Upper lobe of left lung (tissue), 6 donors: ENCODE data around the gene CEP152. TPM values are rescaled to one million over a fixed set of nuclear protein-coding genes. Genes with fewer than 3 reads are reported as not detected.
A peak's percentile ranks its signal among the peaks of the same experiment; 100 is the strongest.

Source experiments
- ATAC-seq, 2 donors: fragments of 200-7000 bp; cut with Tn5 transposase; one replicate each; pipeline ENCODE4 v1.9.1; 2022; ENCODE audit warnings: mild to moderate bottlenecking in 2 of 2, moderate library complexity in 2 of 2; ENCODE audit not compliant: low FRiP score in 2 of 2
- DNase-seq, 2 donors: peaks; one replicate each; pipeline ENCODE4 v3.0.0-alpha.2; 2019 to 2020
- H3K27ac ChIP-seq, 4 donors: fragments of 200-600 bp; sonication (generic); one replicate each; pipeline ENCODE4 v1.5.1; 2016 to 2019
- H3K27me3 ChIP-seq, 4 donors: fragments of 200-600 bp; sonication (generic); one replicate each; pipeline ENCODE4 v1.5.1; 2017 to 2019
- H3K36me3 ChIP-seq, 4 donors: fragments of 200-600 bp; sonication (generic); one replicate each; pipeline ENCODE4 v1.5.1; 2016 to 2019
- H3K4me1 ChIP-seq, 4 donors: fragments of 200-600 bp; sonication (generic); one replicate each; pipeline ENCODE4 v1.5.1; 2018 to 2019
- H3K4me3 ChIP-seq, 4 donors: fragments of 200-600 bp; sonication (generic); one replicate each; pipeline ENCODE4 v1.5.1; 2017 to 2019; ENCODE audit warnings: mild to moderate bottlenecking in 2 of 4, moderate library complexity in 1 of 4
- H3K9me3 ChIP-seq, 4 donors: fragments of 200-600 bp; sonication (generic); one replicate each; pipeline ENCODE4 v1.5.1; 2018 to 2019
- EP300 ChIP-seq, 4 donors: sonication (generic); formaldehyde crosslinking; IDR thresholded peaks; one replicate each; pipeline ENCODE4 v1.5.1; 2017; ENCODE audit warnings: antibody characterized with exemption in 4 of 4, control low read depth in 2 of 4
- POLR2A ChIP-seq, 4 donors: fragments of 450-650 bp; IDR thresholded peaks; one replicate each; pipeline ENCODE4 v1.5.1; 2016 to 2017; ENCODE audit warnings: antibody characterized with exemption in 4 of 4, mild to moderate bottlenecking in 2 of 4
- POLR2AphosphoS5 ChIP-seq, 2 donors: sonication (generic); formaldehyde crosslinking; IDR thresholded peaks; one replicate each; pipeline ENCODE4 v1.5.1; 2017; ENCODE audit warnings: antibody characterized with exemption in 2 of 2
- WGBS, 2 donors: methylation state at CpG; one replicate each; pipeline ENCODE4 v1.1.5; 2017 to 2018; 5-methylcytosine and 5-hydroxymethylcytosine counted together
- total RNA-seq, 6 donors: library from RNA; depleted of rRNA in 4 of 6; stranded (reverse); fragments of >200 nt in 4 of 6; gene quantifications; one replicate each; pipeline versions ENCODE4 v1.1.0 to v1.2.1, GENCODE V29; 2016 to 2021
- TF ChIP-seq, protein P1 (sequence below), 6 experiments: fragments of 450-650 bp in 4 of 6; fragments of 200-600 bp in 2 of 6; sonication (generic) in 2 of 6; IDR thresholded peaks; one replicate each; pipeline ENCODE4 v1.5.1; 2016 to 2019; ENCODE audit warnings: antibody characterized with exemption in 6 of 6
- donor health status: DM: no; HTN: no; CAD: no; lungs with moderate emphysema.
- donor health status: DM: no; HTN: yes; CAD: no; lungs with severe emphysema.

The CEP152 gene
- total RNA-seq, 6 donors from 2014 or later, result 2.3 to 58.9 (median 8.4) TPM

GRCh38 chr15:48708641-48709040 is 102.2 kb downstream of the CEP152 start:
- DNase-seq (no peak), ATAC-seq (no peak)
- H3K9me3 ChIP-seq, result no peaks in the 10 kb centered on the region
- no peak overlapping the region for H3K4me3 ChIP-seq
- 46 to 74% methylated on average over 1 of the region's 1 CpG for WGBS, 2 donors
- H3K36me3 ChIP-seq, result no peaks in the 10 kb centered on the region
- no peaks in the 10 kb centered on the region for H3K4me1 ChIP-seq
- H3K27me3 ChIP-seq, result no peaks in the 10 kb centered on the region
- TF ChIP-seq, protein P1, sequence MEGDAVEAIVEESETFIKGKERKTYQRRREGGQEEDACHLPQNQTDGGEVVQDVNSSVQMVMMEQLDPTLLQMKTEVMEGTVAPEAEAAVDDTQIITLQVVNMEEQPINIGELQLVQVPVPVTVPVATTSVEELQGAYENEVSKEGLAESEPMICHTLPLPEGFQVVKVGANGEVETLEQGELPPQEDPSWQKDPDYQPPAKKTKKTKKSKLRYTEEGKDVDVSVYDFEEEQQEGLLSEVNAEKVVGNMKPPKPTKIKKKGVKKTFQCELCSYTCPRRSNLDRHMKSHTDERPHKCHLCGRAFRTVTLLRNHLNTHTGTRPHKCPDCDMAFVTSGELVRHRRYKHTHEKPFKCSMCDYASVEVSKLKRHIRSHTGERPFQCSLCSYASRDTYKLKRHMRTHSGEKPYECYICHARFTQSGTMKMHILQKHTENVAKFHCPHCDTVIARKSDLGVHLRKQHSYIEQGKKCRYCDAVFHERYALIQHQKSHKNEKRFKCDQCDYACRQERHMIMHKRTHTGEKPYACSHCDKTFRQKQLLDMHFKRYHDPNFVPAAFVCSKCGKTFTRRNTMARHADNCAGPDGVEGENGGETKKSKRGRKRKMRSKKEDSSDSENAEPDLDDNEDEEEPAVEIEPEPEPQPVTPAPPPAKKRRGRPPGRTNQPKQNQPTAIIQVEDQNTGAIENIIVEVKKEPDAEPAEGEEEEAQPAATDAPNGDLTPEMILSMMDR (IDR thresholded peaks at IDR 0.05), result no peak
- no peak for TF ChIP-seq POLR2A (IDR thresholded peaks at IDR 0.05)
- H3K27ac ChIP-seq, result no peak overlapping the region

DNA sequence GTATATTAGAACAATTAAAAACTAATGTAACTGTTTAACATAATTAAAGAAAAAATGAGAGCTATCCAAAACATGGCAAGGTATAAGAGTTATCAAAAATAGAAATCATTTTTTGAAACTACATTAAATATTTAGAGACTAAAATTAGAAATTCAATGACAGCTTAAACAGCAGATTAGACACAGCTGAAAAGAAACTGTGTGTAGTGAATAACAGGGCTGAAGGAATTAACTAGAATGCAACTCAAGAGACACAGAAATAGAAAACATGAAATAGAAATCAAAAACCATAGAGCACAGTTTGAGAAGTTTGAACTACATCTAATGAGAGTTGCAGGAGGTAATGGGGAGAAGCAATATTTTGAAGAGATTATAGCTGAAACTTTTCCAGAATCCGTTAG is 105.5 kb downstream of the CEP152 start:
- 79 to 81% methylated on average over 1 of the region's 1 CpG for WGBS, 2 donors
- Histone ChIP-seq H3K27ac (no peak overlapping the region), H3K4me3 (no peak overlapping the region), H3K9me3 (no peaks in the 10 kb centered on the region), H3K27me3 (no peaks in the 10 kb centered on the region), H3K4me1 (no peaks in the 10 kb centered on the region), H3K36me3 (no peaks in the 10 kb centered on the region)
- ATAC-seq, result no peak
- no peak for DNase-seq
- TF ChIP-seq, protein P1 (IDR thresholded peaks at IDR 0.05), result no peak
- TF ChIP-seq POLR2A (IDR thresholded peaks at IDR 0.05) (no peak), EP300 (IDR thresholded peaks at IDR 0.05) (no peak), POLR2AphosphoS5 (IDR thresholded peaks at IDR 0.05) (no peak)

DNA sequence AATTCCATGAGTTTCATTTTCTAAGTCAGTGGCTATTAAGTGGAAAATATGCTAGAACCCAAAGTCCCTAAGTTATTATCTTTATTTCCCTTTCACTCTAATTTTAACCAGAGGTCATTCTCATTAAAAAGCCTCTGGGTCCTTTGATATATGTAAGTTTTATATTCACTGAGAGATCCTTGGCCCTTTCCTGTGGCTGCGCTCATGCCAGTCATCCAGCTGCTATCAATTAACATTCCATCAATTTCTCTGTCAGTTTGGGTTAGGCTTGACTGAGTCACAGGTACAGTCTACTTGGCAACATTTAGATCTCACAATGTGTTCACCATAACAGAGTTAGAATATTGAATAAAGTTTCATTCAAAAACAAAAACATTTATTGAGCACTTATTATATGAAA is 107.3 kb downstream of the CEP152 start:
- DNase-seq (no peak), ATAC-seq (peak in 1 of 2 donors; percentile 50)
- Histone ChIP-seq H3K36me3 (no peaks in the 10 kb centered on the region), H3K9me3 (no peaks in the 10 kb centered on the region), H3K27ac (no peak overlapping the region), H3K4me3 (no peak overlapping the region), H3K27me3 (no peaks in the 10 kb centered on the region), H3K4me1 (no peaks in the 10 kb centered on the region)
- TF ChIP-seq POLR2AphosphoS5 (IDR thresholded peaks at IDR 0.05), result no peak
- TF ChIP-seq, protein P1 (IDR thresholded peaks at IDR 0.05), result no peak
- TF ChIP-seq POLR2A (IDR thresholded peaks at IDR 0.05), result no peak
- TF ChIP-seq EP300 (IDR thresholded peaks at IDR 0.05), result no peak
- WGBS, 2 donors, result 96 to 100% methylated on average over 1 of the region's 1 CpG

- WGBS, 2 donors, result 93 to 94% methylated on average over 2 of the region's 2 CpGs
- H3K36me3 ChIP-seq, result no peaks in the 10 kb centered on the region
- no peak for DNase-seq
- no peak overlapping the region for H3K4me3 ChIP-seq
- no peaks in the 10 kb centered on the region for H3K27me3 ChIP-seq
- TF ChIP-seq EP300 (IDR thresholded peaks at IDR 0.05), result no peak
- ATAC-seq, result no peak
- no peaks in the 10 kb centered on the region for H3K4me1 ChIP-seq
- no peak overlapping the region for H3K27ac ChIP-seq
- H3K9me3 ChIP-seq, result no peaks in the 10 kb centered on the region
These were observed 108.2 kb downstream of the CEP152 start for GRCh38 chr15:48702569-48703236.

DNA sequence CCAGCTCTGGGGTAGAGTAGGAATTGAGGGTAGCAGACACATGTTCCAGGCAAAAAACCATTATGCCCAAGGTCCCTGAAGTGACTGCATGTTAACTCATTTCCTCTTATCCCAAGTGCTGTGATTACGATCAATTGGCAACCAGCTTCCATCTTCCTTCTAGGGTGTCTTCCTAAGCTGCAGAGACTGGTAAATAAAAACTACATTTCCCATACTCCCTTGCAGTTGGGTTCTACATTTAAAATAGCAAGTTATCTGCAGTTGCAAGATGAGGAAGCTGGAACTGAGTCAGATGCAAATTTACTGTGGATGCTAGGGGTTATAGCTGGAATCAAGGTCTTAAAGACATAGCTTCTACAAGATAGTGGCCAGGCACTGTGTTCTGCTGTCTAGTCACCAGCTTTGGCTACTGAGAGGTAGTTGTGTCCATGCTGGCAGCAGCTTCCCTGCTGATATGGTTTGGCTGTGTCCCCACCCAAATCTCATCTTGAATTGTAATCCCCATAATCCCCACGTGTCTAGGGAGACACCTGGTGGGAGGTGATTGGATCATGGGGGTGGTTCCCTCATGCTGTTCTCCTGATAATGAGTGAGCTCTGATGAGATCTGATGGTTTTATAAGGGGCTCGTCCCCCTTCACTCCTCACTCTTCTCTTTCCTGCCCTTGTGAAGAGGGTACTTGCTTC is 114.1 kb downstream of the CEP152 start:
- 51 to 57% methylated on average over 3 of the region's 3 CpGs for WGBS, 2 donors
- no peaks in the 10 kb centered on the region for H3K27me3 ChIP-seq
- no peaks in the 10 kb centered on the region for H3K9me3 ChIP-seq
- TF ChIP-seq, protein P1 (IDR thresholded peaks at IDR 0.05), result no peak
- TF ChIP-seq EP300 (IDR thresholded peaks at IDR 0.05) (no peak), POLR2AphosphoS5 (IDR thresholded peaks at IDR 0.05) (no peak)
- DNase-seq, result no peak
- no peak for ATAC-seq
- H3K4me1 ChIP-seq, result no peaks in the 10 kb centered on the region
- H3K4me3 ChIP-seq, result no peak overlapping the region
- H3K27ac ChIP-seq, result no peak overlapping the region
- H3K36me3 ChIP-seq, result no peaks in the 10 kb centered on the region
